ENCODE results near the gene SULT6B1.
A peak's percentile ranks its signal among the peaks of the same experiment; 100 is the strongest.

SULT6B1 gene

DNA sequence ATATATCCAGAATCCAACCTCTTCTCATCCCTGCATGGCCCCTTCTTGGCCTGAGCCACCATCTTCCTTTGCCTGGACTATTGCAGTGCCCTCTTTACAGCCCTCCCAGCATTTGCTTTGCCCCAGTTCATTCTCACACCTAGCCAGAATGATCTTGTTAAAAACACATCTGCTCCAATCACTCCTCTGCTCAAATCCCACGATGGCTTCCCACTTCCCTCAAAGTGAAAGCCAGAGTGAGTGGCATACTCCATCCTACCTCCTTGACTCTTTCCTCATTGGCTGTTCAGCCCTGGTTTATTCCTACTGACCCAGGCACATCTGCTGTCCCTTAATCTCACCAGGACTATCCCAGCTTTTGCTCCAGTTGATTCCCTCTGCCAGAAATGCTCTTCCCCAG, 14.7 kb downstream of the SULT6B1 start:
- H3K9me3 ChIP-seq (ENCODE audit: control insufficient read depth, insufficient read depth, low read depth, low read length) = no peaks in the 10 kb centered on the region
- H3K27ac ChIP-seq (ENCODE audit: low read depth, low read length) = no peak overlapping the region
- no peak overlapping the region for H3K9ac ChIP-seq (ENCODE audit: low read length)
- no peaks in the 10 kb centered on the region for H3K36me3 ChIP-seq (ENCODE audit: control insufficient read depth, insufficient read depth, low read length)
- H3K4me3 ChIP-seq (ENCODE audit: low read depth, low read length) = no peak overlapping the region
- H3K27me3 ChIP-seq (ENCODE audit: control insufficient read depth, insufficient read depth, low read length) = no peaks in the 10 kb centered on the region
- H3K4me1 ChIP-seq (ENCODE audit: control insufficient read depth, insufficient read depth, low read length) = 0 out of 2 replicates have a peak, but pooled peaks cover under 1% of the 10 kb centered on the region

DNA sequence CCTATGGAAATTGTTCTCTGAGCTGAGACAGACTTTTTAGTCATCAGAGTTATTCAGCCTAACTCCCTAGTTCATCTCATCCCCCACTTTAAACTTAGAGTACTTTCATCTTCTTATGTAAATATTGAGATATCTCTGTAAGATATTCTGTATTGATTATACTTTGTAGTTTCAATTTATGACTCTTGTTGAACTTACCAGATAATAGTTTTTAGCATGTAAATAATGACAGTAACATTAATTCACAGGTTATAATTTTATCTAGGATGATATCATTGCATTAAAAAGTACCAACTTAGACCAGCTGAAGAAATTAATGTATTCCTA, 16.9 kb downstream of the SULT6B1 start:
- H3K4me1 ChIP-seq (ENCODE audit: control insufficient read depth, insufficient read depth, low read length) = 0 out of 2 replicates have a peak, but pooled peaks cover 3% of the 10 kb centered on the region
- no peaks in the 10 kb centered on the region for H3K27me3 ChIP-seq (ENCODE audit: control insufficient read depth, insufficient read depth, low read length)
- no peaks in the 10 kb centered on the region for H3K9me3 ChIP-seq (ENCODE audit: control insufficient read depth, insufficient read depth, low read depth, low read length)

DNA sequence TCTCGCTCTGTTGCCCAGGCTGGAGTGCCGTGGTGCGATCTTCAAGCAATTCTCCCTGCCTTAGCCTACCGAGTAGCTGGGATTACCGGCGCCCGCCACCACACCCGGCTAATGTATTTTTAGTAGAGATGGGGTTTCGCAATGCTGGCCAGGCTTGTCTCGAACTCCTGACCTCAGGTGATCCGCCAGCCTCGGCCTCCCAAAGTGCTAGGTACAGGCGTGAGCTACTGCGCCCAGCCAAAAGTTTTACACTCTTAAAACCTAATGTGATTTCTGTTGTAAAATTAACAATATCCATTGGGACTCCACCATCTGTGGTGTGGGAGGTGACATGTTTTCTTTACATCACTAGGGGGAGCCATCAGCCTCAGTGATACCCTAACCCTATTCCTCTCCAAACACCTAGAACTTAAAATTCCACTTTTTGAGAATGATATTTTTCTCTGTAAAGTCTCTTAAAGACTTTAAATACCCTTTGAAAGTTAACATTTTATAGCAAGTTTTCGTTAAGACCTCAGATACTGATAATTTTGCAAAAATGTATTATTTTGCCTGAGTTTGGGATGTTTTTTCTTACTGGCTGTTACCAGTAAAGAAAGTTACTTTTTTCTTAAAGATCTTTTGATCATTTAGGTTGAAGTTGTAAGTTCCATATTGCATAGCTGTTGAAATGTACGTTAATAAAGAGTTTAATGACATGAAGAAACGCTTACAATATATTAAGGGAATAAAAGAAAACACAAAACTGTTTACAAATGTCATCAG, 20.1 kb downstream of the SULT6B1 start:
- H3K4me1 ChIP-seq (ENCODE audit: control insufficient read depth, insufficient read depth, low read length) = 0 out of 2 replicates have a peak, but pooled peaks cover 3% of the 10 kb centered on the region
- no peak overlapping the region for H3K9ac ChIP-seq (ENCODE audit: low read length)
- H3K27me3 ChIP-seq (ENCODE audit: control insufficient read depth, insufficient read depth, low read length) = no peaks in the 10 kb centered on the region
- no peak overlapping the region for H3K4me3 ChIP-seq (ENCODE audit: low read depth, low read length)
- peak overlapping the region; percentile 9; the same call in 1 of the 2 replicates for H3K27ac ChIP-seq (ENCODE audit: low read depth, low read length)
- no peaks in the 10 kb centered on the region for H3K36me3 ChIP-seq (ENCODE audit: control insufficient read depth, insufficient read depth, low read length)
- H3K9me3 ChIP-seq (ENCODE audit: control insufficient read depth, insufficient read depth, low read depth, low read length) = peaks cover 14% of the 10 kb centered on the region

More for the DNA sequence above, 16.9 kb downstream of the SULT6B1 start:
- Histone ChIP-seq H3K36me3 (ENCODE audit: control insufficient read depth, insufficient read depth, low read length) (no peaks in the 10 kb centered on the region), H3K27ac (ENCODE audit: low read depth, low read length) (no peak overlapping the region), H3K9ac (ENCODE audit: low read length) (no peak overlapping the region), H3K4me3 (ENCODE audit: low read depth, low read length) (no peak overlapping the region)

DNA sequence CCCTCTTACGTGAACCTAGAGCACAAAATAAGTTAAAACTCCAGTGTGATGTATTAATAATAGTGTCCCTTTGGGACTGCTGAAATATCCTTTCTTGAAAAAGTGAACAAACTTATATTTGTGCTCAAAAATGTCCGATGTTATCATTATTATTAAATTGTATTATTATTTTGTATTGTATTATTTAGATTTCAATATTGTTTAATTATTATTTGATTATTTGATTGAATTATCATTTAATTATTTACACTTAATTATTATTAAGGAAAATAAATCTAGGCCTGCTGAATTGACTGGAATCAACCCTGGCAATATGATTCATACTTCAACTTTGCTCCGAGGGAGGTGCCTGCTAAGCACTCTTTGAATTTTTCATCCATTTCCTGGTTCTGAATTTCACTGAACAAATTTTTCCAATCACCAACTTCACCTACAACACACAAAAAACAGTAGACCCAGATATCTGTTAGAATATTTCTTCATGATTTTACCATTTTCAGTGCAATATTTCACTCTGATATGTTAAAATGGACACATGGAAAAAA, 20.8 kb downstream of the SULT6B1 start:
- Histone ChIP-seq H3K4me3 (ENCODE audit: low read depth, low read length) (no peak overlapping the region), H3K36me3 (ENCODE audit: control insufficient read depth, insufficient read depth, low read length) (no peaks in the 10 kb centered on the region), H3K9ac (ENCODE audit: low read length) (no peak overlapping the region), H3K27me3 (ENCODE audit: control insufficient read depth, insufficient read depth, low read length) (no peaks in the 10 kb centered on the region), H3K9me3 (ENCODE audit: control insufficient read depth, insufficient read depth, low read depth, low read length) (peaks cover 14% of the 10 kb centered on the region), H3K4me1 (ENCODE audit: control insufficient read depth, insufficient read depth, low read length) (0 out of 2 replicates have a peak, but pooled peaks cover 3% of the 10 kb centered on the region), H3K27ac (ENCODE audit: low read depth, low read length) (no peak overlapping the region)

DNA sequence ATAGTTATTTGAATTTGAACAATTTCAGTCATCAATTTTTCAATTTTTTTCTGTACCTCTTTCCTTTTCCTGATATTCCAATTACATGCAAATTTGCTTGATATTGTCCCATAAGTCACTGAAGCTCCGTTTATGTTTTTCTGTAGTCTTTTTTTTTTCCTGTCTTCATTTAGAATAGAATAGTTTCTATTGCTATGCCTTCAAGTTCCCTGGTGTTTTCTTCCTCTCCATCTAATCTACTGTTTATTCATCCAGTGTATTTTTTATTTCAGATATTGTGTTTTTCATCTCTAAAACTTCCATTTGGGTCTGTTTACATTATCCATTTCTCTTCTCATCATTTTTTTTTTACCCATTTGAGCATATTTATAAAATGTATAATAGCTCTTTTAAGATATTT, 23.7 kb downstream of the SULT6B1 start:
- H3K4me1 ChIP-seq (ENCODE audit: control insufficient read depth, insufficient read depth, low read length) = 0 out of 2 replicates have a peak, but pooled peaks cover 3% of the 10 kb centered on the region
- no peaks in the 10 kb centered on the region for H3K36me3 ChIP-seq (ENCODE audit: control insufficient read depth, insufficient read depth, low read length)
- H3K9me3 ChIP-seq (ENCODE audit: control insufficient read depth, insufficient read depth, low read depth, low read length) = peaks cover 14% of the 10 kb centered on the region
- no peaks in the 10 kb centered on the region for H3K27me3 ChIP-seq (ENCODE audit: control insufficient read depth, insufficient read depth, low read length)
- no peak overlapping the region for H3K9ac ChIP-seq (ENCODE audit: low read length)
- H3K4me3 ChIP-seq (ENCODE audit: low read depth, low read length) = no peak overlapping the region
- H3K27ac ChIP-seq (ENCODE audit: low read depth, low read length) = no peak overlapping the region

DNA sequence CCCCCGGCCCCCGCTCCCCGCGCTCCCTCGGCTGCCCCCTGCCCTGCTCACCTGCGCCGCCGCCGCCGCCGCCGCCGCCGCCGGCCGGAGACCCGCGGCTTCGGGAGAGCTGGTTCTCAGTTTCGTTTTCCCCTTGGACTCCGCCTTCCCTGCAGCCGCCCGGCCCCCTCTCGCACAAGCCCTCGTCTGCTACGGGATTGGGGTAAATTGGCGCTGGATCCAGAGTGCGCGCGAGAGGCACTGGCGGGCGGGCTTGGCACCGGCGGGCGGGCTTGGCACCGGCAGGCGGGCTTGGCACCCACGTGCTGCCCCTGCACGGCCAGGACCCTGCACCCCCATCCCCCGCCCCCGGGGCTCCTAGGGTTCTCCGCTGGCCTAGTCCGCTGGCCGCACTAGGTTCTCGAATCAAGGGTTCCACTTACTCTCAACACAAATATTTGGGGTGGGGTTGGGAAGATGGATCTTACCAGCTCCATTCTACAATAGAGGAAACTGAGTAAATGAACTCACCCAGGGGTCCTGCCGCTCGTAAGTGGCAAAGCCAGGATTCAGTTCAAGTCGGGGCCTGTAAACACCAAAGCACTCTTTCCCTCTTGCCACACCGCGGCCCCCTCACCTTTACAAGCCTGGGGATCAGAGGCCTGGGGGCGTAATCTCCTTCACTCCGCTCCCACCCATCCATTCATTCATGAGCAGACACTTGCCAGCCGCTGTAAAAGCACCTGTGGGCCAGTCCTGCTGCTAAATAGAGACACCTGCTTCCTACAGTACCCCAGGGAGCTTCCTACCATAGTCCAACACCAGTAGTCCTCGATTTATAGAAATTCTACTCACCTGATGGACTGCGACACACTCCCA, 31.4 kb downstream of the SULT6B1 start, which contains the start of gene EIF2AK2:
Gene EIF2AK2 (minus strand): TSS at position 124 of the 858 bp plus-strand sequence. CDS start 9,174 bp downstream, outside the sequence.
- Histone ChIP-seq H3K27ac (ENCODE audit: low read depth, low read length) (peak within 1 kb of the TSS; percentile 56; the same call in 1 of the 2 replicates), H3K9me3 (ENCODE audit: control insufficient read depth, insufficient read depth, low read depth, low read length) (no peaks in the 10 kb centered on the region), H3K9ac (ENCODE audit: low read length) (peak within 1 kb of the TSS; percentile 72), H3K4me1 (ENCODE audit: control insufficient read depth, insufficient read depth, low read length) (peaks cover 13% of the 10 kb centered on the region), H3K27me3 (ENCODE audit: control insufficient read depth, insufficient read depth, low read length) (peaks cover 5% of the 10 kb centered on the region; the same call in 1 of the 2 replicates), H3K36me3 (ENCODE audit: control insufficient read depth, insufficient read depth, low read length) (peaks cover 10% of the 10 kb centered on the region; the same call in 1 of the 2 replicates), H3K4me3 (ENCODE audit: low read depth, low read length) (peak within 1 kb of the TSS; percentile 80)

DNA sequence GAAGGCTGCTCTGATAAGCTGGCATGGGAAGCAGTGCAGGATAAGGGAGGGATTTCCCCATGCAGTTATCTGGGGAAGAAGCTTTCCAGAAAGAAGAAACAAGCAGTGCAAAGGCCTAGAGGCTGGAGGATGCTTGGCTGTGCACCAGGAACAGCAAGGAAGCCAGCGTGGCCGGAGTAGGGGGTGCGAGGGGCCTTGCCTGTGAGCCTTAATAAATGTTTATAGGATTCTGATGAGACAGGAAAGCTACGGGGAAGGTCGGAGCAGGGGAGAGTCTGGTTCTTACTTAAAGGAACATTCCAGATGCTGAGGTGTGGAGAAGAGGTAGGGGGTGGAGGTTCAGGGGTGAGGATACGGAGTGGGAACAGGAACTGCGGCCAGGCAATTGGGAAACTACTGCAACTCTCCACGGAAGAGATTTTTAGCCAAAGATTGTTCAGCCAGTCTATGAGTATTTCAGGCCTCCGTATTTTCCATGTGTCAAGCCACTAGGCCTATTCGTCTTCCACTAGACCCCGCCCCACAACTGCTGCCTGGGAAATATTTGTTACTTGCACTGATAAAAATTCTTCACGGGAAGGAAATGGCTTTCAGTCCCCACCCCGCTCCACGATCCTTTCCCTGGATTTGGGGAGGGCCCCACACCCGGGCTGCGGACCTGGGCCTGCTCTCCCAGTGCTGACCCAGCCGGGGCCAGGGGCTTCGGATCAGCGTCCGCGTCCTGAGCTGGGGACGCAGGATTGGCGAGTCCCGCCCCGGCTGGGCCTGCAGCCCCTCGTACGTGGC, 32.2 kb downstream of the SULT6B1 start:
- Histone ChIP-seq H3K4me1 (ENCODE audit: control insufficient read depth, insufficient read depth, low read length) (peaks cover 13% of the 10 kb centered on the region), H3K9me3 (ENCODE audit: control insufficient read depth, insufficient read depth, low read depth, low read length) (no peaks in the 10 kb centered on the region)

DNA sequence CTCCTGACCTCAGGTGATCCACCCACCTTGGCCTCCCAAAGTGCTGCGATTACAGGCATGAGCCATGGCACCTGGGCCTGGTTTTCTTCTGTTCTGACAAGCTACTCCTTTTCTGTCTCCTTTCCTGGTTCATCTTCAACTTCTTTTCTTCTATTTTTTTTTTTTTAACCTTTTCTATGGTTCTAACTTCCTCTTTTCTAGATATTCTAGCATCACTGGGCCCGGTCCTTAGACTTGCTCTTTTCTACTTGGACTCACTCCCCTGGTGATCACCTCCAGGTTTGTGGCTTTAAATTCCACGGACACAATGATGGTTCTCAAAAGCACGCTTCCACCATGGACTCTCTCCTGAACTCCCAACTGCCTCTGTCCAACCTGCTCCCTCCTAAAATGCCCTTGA, 33.7 kb downstream of the SULT6B1 start:
- H3K4me1 ChIP-seq (ENCODE audit: control insufficient read depth, insufficient read depth, low read length) = peaks cover 17% of the 10 kb centered on the region
- peaks cover 10% of the 10 kb centered on the region; the same call in 1 of the 2 replicates for H3K36me3 ChIP-seq (ENCODE audit: control insufficient read depth, insufficient read depth, low read length)
- peaks cover 5% of the 10 kb centered on the region; the same call in 1 of the 2 replicates for H3K27me3 ChIP-seq (ENCODE audit: control insufficient read depth, insufficient read depth, low read length)
- H3K9me3 ChIP-seq (ENCODE audit: control insufficient read depth, insufficient read depth, low read depth, low read length) = no peaks in the 10 kb centered on the region
- no peak overlapping the region for H3K9ac ChIP-seq (ENCODE audit: low read length)
- H3K27ac ChIP-seq (ENCODE audit: low read depth, low read length) = no peak overlapping the region
- H3K4me3 ChIP-seq (ENCODE audit: low read depth, low read length) = no peak overlapping the region

More for the DNA sequence above, 32.2 kb downstream of the SULT6B1 start:
- peak overlapping the region; percentile 72 for H3K9ac ChIP-seq (ENCODE audit: low read length)
- peaks cover 5% of the 10 kb centered on the region; the same call in 1 of the 2 replicates for H3K27me3 ChIP-seq (ENCODE audit: control insufficient read depth, insufficient read depth, low read length)
- peaks cover 10% of the 10 kb centered on the region; the same call in 1 of the 2 replicates for H3K36me3 ChIP-seq (ENCODE audit: control insufficient read depth, insufficient read depth, low read length)
- peak overlapping the region; percentile 56; the same call in 1 of the 2 replicates for H3K27ac ChIP-seq (ENCODE audit: low read depth, low read length)
- H3K4me3 ChIP-seq (ENCODE audit: low read depth, low read length) = peak overlapping the region; percentile 80

DNA sequence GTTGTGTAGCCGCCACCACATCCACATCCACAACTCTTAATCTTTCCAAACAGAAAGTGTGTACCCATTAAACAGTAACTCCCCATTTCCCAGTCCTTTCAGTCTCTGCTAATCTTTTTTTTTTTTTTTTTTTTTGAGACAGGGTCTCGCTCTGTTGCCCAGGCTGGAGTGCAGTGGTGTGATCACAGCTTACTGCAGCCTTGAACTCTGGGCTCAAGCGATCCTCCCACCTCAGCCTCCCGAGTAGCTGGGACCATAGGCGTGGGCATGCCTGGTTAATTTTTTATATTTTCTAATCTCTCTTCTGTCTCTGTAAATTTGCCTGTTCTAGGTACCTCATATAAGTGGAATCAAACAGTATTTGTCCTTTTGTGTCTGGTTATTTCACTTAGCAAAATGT, 35.2 kb downstream of the SULT6B1 start:
- Histone ChIP-seq H3K9ac (ENCODE audit: low read length) (no peak overlapping the region), H3K9me3 (ENCODE audit: control insufficient read depth, insufficient read depth, low read depth, low read length) (no peaks in the 10 kb centered on the region), H3K4me3 (ENCODE audit: low read depth, low read length) (no peak overlapping the region), H3K4me1 (ENCODE audit: control insufficient read depth, insufficient read depth, low read length) (peaks cover 17% of the 10 kb centered on the region), H3K36me3 (ENCODE audit: control insufficient read depth, insufficient read depth, low read length) (peaks cover 13% of the 10 kb centered on the region; the same call in 1 of the 2 replicates), H3K27ac (ENCODE audit: low read depth, low read length) (no peak overlapping the region), H3K27me3 (ENCODE audit: control insufficient read depth, insufficient read depth, low read length) (peaks cover 2% of the 10 kb centered on the region; the same call in 1 of the 2 replicates)
